Amygdala (tissue), 56 donors: ENCODE results near the gene C16orf95.
"Not testable (repeated sequence)": the region's sequence is repeated elsewhere in the genome, so short reads cannot be mapped to it uniquely, and the experiment has no call there.

Source experiments
- DNase-seq, 56 donors: peaks; one replicate each; lab custom pipeline; 2025; lab: John Stamatoyannopoulos, UW

The C16orf95 gene

GRCh38 chr16:87259431-87259830, 57.8 kb downstream of the C16orf95 start:
- no peak for DNase-seq

- not testable (repeated sequence) for DNase-seq
These were observed 58.5 kb downstream of the C16orf95 start for GRCh38 chr16:87258653-87259052.

DNA sequence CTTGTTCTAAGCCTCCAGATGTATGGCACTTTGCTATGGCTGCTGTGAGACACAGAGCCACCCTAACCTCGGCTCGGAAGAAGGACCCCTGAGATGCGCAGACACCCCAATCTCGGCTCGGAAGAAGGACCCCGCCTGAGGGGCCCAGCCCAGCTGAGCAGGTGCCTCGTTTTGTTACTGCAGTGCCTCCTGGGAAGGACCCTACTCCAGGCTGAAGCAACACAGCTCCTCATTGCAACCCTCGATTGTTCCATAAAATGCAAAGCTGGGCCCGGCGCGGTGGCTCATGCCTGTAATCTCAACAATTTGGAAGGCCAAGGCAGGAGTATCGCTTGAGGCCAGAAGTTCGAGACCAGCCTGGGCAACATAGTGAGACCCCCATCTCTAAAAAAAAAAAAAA, 61.3 kb downstream of the C16orf95 start:
- DNase-seq, result no peak

- DNase-seq, result no peak
These were observed 62.5 kb downstream of the C16orf95 start for GRCh38 chr16:87254734-87255133.

- no peak for DNase-seq
These were observed 62.9 kb downstream of the C16orf95 start for GRCh38 chr16:87254296-87254695.

DNA sequence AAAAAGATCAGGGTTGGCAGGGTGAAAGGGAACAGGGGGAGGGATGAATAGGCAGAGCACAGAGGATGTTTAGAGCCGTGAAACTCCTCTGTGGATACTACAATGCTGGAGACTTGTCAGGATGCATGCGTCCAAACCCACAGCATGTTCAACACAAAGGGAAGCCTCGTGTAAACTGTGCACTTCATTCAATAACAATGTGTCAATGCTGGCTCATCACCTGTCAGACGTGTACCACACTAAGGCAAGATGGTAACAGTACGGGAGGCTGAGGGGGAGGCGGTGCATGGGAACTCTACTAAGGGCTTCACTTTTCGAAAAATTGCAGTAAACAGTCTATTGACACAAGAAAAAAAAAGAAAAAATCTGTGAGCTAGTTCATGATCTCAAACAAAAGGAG, 63.7 kb downstream of the C16orf95 start:
- DNase-seq, result no peak
